ENCODE data around the gene ESYT1.
"Not testable (repeated sequence)": the region's sequence is repeated elsewhere in the genome, so short reads cannot be mapped to it uniquely, and the experiment has no call there.

Gene ESYT1

GRCh38 chr12:56116267-56117081 lies 11.6 kb upstream of the ESYT1 start, which contains the start of gene RPL41:
Gene RPL41, plus strand, starts transcription at chr12:56116633.
- no peaks in the 10 kb centered on the region for H3K27me3 ChIP-seq (ENCODE audit: control insufficient read depth, insufficient read depth, low read length)
- H3K4me1 ChIP-seq, result peaks cover 11% of the 10 kb centered on the region
- peak within 1 kb of the TSS; percentile 82 for H2AFZ ChIP-seq
- H3K9me3 ChIP-seq (ENCODE audit: control insufficient read depth, low read length), result no peaks in the 10 kb centered on the region
- H3K4me2 ChIP-seq (ENCODE audit: low read length), result peak within 1 kb of the TSS; percentile 84
- TF ChIP-seq, protein P1, sequence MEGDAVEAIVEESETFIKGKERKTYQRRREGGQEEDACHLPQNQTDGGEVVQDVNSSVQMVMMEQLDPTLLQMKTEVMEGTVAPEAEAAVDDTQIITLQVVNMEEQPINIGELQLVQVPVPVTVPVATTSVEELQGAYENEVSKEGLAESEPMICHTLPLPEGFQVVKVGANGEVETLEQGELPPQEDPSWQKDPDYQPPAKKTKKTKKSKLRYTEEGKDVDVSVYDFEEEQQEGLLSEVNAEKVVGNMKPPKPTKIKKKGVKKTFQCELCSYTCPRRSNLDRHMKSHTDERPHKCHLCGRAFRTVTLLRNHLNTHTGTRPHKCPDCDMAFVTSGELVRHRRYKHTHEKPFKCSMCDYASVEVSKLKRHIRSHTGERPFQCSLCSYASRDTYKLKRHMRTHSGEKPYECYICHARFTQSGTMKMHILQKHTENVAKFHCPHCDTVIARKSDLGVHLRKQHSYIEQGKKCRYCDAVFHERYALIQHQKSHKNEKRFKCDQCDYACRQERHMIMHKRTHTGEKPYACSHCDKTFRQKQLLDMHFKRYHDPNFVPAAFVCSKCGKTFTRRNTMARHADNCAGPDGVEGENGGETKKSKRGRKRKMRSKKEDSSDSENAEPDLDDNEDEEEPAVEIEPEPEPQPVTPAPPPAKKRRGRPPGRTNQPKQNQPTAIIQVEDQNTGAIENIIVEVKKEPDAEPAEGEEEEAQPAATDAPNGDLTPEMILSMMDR (IDR thresholded peaks at IDR 0.05), result peak; percentile 18
- peak within 1 kb of the TSS; percentile 98 for H3K4me3 ChIP-seq (ENCODE audit: low read depth, low read length)
- H3K79me2 ChIP-seq, result peaks cover 2% of the 10 kb centered on the region
- peak within 1 kb of the TSS; percentile 97 for H3K27ac ChIP-seq
- peak within 1 kb of the TSS; percentile 40 for H3K9ac ChIP-seq
- H3K36me3 ChIP-seq (ENCODE audit: control insufficient read depth, insufficient read depth, low read length), result no peaks in the 10 kb centered on the region

DNA sequence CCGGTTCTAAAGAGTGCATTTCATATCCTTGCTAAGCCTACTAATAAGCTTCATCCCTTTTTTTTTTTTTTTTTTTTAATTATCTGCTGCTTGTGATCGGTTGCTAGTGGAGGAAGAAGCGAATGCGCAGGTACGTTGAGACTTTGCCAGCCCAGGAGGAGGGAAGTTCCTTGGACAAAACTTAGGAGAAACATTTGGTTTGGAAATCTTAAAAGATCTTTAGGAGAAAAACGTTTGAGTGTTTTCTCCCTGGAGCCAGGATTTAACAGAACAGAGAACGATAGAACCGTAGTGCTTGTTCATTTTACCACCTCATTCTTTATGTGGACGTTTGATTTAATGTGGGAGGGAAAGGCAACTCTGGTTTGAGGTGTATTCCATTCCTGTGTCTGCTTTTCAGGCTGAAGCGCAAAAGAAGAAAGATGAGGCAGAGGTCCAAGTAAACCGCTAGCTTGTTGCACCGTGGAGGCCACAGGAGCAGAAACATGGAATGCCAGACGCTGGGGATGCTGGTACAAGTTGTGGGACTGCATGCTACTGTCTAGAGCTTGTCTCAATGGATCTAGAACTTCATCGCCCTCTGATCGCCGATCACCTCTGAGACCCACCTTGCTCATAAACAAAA lies 10.9 kb upstream of the ESYT1 start:
- H3K9me3 ChIP-seq (ENCODE audit: control insufficient read depth, low read length); H2AFZ ChIP-seq; H3K27me3 ChIP-seq (ENCODE audit: control insufficient read depth, insufficient read depth, low read length); H3K36me3 ChIP-seq (ENCODE audit: control insufficient read depth, insufficient read depth, low read length); H3K79me2 ChIP-seq: not testable (repeated sequence)
- Histone ChIP-seq H3K27ac (peak overlapping the region; percentile 97), H3K4me2 (ENCODE audit: low read length) (peak overlapping the region; percentile 84), H3K4me3 (ENCODE audit: low read depth, low read length) (peak overlapping the region; percentile 98), H3K9ac (peak overlapping the region; percentile 40), H3K4me1 (peaks cover 11% of the 10 kb centered on the region)

DNA sequence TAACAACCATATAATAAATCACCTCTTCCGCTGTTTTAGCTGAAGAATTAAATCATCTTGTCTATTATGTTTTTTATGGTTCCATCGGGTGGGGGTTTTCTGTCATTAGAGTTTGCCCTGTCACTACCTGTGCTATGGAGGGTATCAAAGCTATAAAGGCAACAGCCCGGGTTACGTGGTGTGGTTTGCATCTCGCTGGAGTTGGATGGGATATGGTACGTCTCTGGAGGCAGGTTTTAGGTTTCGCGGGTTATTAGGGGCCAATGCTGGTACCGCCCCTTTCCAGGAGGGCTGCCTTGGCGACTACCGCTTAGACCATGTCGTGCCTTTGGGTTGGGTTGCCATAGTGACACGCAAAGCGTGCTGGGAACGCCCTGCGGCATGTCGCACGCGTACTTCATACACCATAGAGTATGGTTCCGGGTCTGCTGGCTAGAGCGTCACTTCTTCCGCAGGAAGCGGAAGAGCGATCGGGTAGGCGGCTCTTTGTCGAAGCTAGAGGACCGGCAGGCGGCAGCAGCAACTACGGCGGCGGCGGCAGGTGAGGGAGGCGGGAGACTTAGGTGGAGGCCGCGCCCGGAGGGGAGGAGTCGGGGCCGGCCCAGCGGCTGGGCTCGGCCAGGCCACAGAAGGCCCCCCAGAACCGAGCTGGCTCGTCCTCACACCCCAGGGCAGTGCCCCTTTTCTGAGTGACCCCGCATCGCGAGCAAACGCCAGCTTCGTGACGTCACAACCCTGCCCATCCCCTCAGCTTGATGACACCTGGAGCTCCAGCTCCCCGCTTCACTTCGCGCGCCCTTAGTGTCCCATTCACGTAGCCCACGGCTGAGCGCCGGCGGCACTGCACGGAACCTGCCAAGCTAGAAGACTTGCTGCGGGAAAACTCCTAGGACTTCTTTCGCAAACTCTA lies 10.0 kb upstream of the ESYT1 start, which contains the start of gene ZC3H10:
TSS of gene ZC3H10 (plus strand) at position 489 of the 910 bp plus-strand sequence. CDS start 2,297 bp downstream, outside the sequence.
- H3K27me3 ChIP-seq (ENCODE audit: control insufficient read depth, insufficient read depth, low read length), result no peaks in the 10 kb centered on the region
- H3K36me3 ChIP-seq (ENCODE audit: control insufficient read depth, insufficient read depth, low read length), result no peaks in the 10 kb centered on the region
- TF ChIP-seq, protein P1 (IDR thresholded peaks at IDR 0.05), result peak; percentile 76
- H3K4me3 ChIP-seq (ENCODE audit: low read depth, low read length), result peak within 1 kb of the TSS; percentile 98
- H3K79me2 ChIP-seq, result peaks cover 2% of the 10 kb centered on the region
- peaks cover 11% of the 10 kb centered on the region for H3K4me1 ChIP-seq
- H3K9me3 ChIP-seq (ENCODE audit: control insufficient read depth, low read length), result no peaks in the 10 kb centered on the region
- peak within 1 kb of the TSS; percentile 64 for H3K9ac ChIP-seq
- H2AFZ ChIP-seq, result peak within 1 kb of the TSS; percentile 81
- peak within 1 kb of the TSS; percentile 94 for H3K4me2 ChIP-seq (ENCODE audit: low read length)
- H3K27ac ChIP-seq, result peak within 1 kb of the TSS; percentile 97

- Histone ChIP-seq H3K27me3 (ENCODE audit: control insufficient read depth, insufficient read depth, low read length) (no peaks in the 10 kb centered on the region), H3K36me3 (ENCODE audit: control insufficient read depth, insufficient read depth, low read length) (no peaks in the 10 kb centered on the region), H3K79me2 (peaks cover 2% of the 10 kb centered on the region), H3K27ac (peak overlapping the region; percentile 97), H3K4me1 (peaks cover 11% of the 10 kb centered on the region), H3K4me2 (ENCODE audit: low read length) (peak overlapping the region; percentile 94), H3K9me3 (ENCODE audit: control insufficient read depth, low read length) (no peaks in the 10 kb centered on the region), H2AFZ (peak overlapping the region; percentile 81), H3K9ac (peak overlapping the region; percentile 64), H3K4me3 (ENCODE audit: low read depth, low read length) (peak overlapping the region; percentile 98)
- TF ChIP-seq, protein P1 (IDR thresholded peaks at IDR 0.05), result no peak
These were observed 9.2 kb upstream of the ESYT1 start for GRCh38 chr12:56118688-56119357.
